Left ventricle myocardium inferior (tissue), 1 donor: ENCODE results near the gene FMN1. TPM values are rescaled to one million over a fixed set of nuclear protein-coding genes. Genes with fewer than 3 reads are reported as not detected.

Experiments
- DNase-seq: peaks from one replicate; pipeline ENCODE4 v3.0.0-alpha.2; 2020
- H3K27ac ChIP-seq: fragments of 200-600 bp; replicated peaks from 2 replicates; pipeline ENCODE4 v1.8.0; 2021
- H3K27me3 ChIP-seq: fragments of 200-600 bp; 2 replicates; pipeline ENCODE4 v1.8.0; 2021; ENCODE audit warnings: low read depth
- H3K36me3 ChIP-seq: fragments of 200-600 bp; 2 replicates; pipeline ENCODE4 v1.8.0; 2021
- H3K4me1 ChIP-seq: fragments of 200-600 bp; 2 replicates; pipeline ENCODE4 v1.8.0; 2021
- H3K4me3 ChIP-seq: fragments of 200-600 bp; 2 replicates; pipeline ENCODE4 v1.8.0; 2021; ENCODE audit warnings: mild to moderate bottlenecking, moderate library complexity
- H3K9me3 ChIP-seq: fragments of 200-600 bp; replicated peaks from 2 replicates; pipeline ENCODE4 v1.8.0; 2021
- intact Hi-C: fragments of 100-400 bp; cut with micrococcal nuclease; formaldehyde crosslinking; loops from one replicate; pipeline ENCODE4 v1.11.0; 2022
- total RNA-seq: library from RNA; stranded (reverse); fragmentation: NEBNext Ultra II Directional; extraction: Animal tissue kit (Norgen Biotek cat#: 25700); gene quantifications from one replicate; pipeline ENCODE4 v1.2.1, GENCODE V29; 2021
- TF ChIP-seq, protein P1 (sequence below): fragments of 200-600 bp; IDR thresholded peaks from 2 replicates; pipeline ENCODE4 v1.8.0; 2021; ENCODE audit warnings: antibody characterized with exemption, mild to moderate bottlenecking, borderline replicate concordance
- donor health status: DM: no; HTN: yes; CAD: no; lungs with severe emphysema.

FMN1 gene
- total RNA-seq, 1 donor from 2014 or later, result 4.5 TPM

GRCh38 chr15:32732574-32733157, 461.8 kb downstream of the FMN1 start:
- DNase-seq, result no peak
- H3K27ac ChIP-seq, result no peak overlapping the region
- TF ChIP-seq, protein P1, sequence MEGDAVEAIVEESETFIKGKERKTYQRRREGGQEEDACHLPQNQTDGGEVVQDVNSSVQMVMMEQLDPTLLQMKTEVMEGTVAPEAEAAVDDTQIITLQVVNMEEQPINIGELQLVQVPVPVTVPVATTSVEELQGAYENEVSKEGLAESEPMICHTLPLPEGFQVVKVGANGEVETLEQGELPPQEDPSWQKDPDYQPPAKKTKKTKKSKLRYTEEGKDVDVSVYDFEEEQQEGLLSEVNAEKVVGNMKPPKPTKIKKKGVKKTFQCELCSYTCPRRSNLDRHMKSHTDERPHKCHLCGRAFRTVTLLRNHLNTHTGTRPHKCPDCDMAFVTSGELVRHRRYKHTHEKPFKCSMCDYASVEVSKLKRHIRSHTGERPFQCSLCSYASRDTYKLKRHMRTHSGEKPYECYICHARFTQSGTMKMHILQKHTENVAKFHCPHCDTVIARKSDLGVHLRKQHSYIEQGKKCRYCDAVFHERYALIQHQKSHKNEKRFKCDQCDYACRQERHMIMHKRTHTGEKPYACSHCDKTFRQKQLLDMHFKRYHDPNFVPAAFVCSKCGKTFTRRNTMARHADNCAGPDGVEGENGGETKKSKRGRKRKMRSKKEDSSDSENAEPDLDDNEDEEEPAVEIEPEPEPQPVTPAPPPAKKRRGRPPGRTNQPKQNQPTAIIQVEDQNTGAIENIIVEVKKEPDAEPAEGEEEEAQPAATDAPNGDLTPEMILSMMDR, result no peak
- intact Hi-C loops, result no loop called here
- no peak overlapping the region for H3K4me3 ChIP-seq
- no peaks in the 10 kb centered on the region for H3K36me3 ChIP-seq
- H3K9me3 ChIP-seq, result peaks cover 17% of the 10 kb centered on the region
- H3K27me3 ChIP-seq, result peaks cover 40% of the 10 kb centered on the region
- H3K4me1 ChIP-seq, result no peaks in the 10 kb centered on the region

DNA sequence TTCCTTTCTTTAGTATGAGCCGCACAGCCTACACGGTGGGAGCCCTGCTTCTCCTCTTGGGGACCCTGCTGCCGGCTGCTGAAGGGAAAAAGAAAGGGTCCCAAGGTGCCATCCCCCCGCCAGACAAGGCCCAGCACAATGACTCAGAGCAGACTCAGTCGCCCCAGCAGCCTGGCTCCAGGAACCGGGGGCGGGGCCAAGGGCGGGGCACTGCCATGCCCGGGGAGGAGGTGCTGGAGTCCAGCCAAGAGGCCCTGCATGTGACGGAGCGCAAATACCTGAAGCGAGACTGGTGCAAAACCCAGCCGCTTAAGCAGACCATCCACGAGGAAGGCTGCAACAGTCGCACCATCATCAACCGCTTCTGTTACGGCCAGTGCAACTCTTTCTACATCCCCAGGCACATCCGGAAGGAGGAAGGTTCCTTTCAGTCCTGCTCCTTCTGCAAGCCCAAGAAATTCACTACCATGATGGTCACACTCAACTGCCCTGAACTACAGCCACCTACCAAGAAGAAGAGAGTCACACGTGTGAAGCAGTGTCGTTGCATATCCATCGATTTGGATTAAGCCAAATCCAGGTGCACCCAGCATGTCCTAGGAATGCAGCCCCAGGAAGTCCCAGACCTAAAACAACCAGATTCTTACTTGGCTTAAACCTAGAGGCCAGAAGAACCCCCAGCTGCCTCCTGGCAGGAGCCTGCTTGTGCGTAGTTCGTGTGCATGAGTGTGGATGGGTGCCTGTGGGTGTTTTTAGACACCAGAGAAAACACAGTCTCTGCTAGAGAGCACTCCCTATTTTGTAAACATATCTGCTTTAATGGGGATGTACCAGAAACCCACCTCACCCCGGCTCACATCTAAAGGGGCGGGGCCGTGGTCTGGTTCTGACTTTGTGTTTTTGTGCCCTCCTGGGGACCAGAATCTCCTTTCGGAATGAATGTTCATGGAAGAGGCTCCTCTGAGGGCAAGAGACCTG, 463.5 kb downstream of the FMN1 start:
- Histone ChIP-seq H3K4me3 (no peak overlapping the region), H3K27ac (no peak overlapping the region), H3K36me3 (no peaks in the 10 kb centered on the region), H3K4me1 (no peaks in the 10 kb centered on the region), H3K27me3 (peaks cover 34% of the 10 kb centered on the region), H3K9me3 (peaks cover 16% of the 10 kb centered on the region)
- intact Hi-C loops, result no loop called here
- TF ChIP-seq, protein P1, result no peak
- no peak for DNase-seq

DNA sequence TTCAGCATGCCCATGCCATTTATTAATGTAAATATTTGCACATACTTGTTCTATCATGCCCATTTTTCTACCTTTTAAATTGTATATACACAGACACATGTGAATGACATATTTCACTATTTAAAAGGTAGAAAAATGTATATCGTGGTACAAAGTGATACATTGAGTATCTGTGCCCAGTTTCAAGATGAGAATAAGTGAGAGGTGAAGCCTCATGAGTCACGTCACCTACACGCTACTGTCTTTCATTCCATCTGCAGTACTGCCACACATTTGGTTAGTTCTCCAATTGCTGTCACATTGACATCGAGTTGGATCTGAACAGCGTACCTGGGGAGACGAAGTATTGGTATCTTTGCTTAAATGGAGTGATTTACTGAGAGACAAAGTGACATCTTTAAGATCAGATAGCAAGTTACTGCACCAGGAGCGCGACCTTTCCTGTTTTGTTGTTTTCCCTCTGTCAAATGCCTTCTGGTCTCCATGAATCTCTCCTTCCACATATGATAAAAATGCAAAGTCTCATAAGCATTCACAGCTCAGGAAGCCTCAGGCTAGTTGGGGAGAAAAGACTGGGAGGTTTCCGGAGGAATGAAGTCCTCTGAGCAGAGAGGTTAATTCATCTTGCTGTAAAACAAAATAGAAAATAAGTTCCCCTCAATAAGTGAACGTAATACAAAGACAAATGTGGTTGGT, 464.7 kb downstream of the FMN1 start:
- H3K4me1 ChIP-seq, result no peaks in the 10 kb centered on the region
- peaks cover 37% of the 10 kb centered on the region for H3K27me3 ChIP-seq
- TF ChIP-seq, protein P1, result no peak
- H3K4me3 ChIP-seq, result no peak overlapping the region
- peaks cover 15% of the 10 kb centered on the region for H3K9me3 ChIP-seq
- no peaks in the 10 kb centered on the region for H3K36me3 ChIP-seq
- intact Hi-C loops, result no loop called here
- DNase-seq, result no peak
- no peak overlapping the region for H3K27ac ChIP-seq

DNA sequence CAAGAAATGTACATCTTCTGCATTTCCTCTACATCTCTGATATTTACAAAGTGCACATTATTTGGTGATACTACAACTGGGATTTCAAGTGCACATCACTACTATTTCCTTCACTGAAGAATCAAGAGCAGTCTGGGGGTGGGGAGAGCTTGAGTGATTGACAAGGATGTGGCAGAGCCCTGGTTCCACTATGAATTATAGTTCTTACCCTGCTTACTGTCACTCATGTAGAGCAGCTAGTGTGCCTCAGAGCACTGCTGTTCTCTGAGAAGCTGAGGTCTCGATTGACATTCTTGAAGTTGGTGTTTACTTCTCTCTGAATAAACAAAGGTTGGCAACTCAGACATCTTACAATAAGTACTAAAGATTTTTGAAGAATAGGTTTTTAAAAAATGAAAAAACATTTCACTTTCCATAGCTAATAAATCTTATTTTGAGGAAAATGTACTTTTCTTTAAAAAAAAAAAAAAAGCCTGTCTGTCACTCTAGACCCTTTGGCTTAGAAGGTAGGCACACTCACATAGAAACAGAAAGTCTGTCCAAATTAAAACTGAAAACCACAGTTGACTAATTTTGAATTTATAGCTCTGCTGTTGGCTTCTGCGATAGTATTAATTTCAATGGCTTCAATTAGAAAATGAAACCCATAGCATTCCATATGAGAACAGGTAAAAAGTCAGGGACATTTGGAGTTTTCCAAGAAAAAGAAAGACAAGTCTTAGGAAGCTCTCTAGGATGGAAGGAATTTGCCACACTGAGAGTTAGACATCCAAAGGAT, 471.2 kb downstream of the FMN1 start:
- TF ChIP-seq, protein P1, result no peak
- Histone ChIP-seq H3K27ac (no peak overlapping the region), H3K9me3 (peaks cover 10% of the 10 kb centered on the region), H3K27me3 (peaks cover 55% of the 10 kb centered on the region), H3K4me1 (peaks cover 11% of the 10 kb centered on the region), H3K36me3 (no peaks in the 10 kb centered on the region), H3K4me3 (no peak overlapping the region)
- intact Hi-C loops, result no loop called here
- no peak for DNase-seq

GRCh38 chr15:32722136-32722535, 472.4 kb downstream of the FMN1 start:
- TF ChIP-seq, protein P1, result no peak
- peaks cover 67% of the 10 kb centered on the region for H3K27me3 ChIP-seq
- no peak overlapping the region for H3K4me3 ChIP-seq
- intact Hi-C loops, result no loop called here
- DNase-seq, result no peak
- no peaks in the 10 kb centered on the region for H3K9me3 ChIP-seq
- no peak overlapping the region for H3K27ac ChIP-seq
- no peaks in the 10 kb centered on the region for H3K36me3 ChIP-seq
- peaks cover 23% of the 10 kb centered on the region for H3K4me1 ChIP-seq
